Smooth muscle cell (in vitro differentiated cells): Measurements from ENCODE around the gene MEAK7. TPM values are rescaled to one million over a fixed set of nuclear protein-coding genes. Genes with fewer than 3 reads are reported as not detected.

ENCODE experiments used
- DNase-seq: peaks from one replicate; lab custom pipeline; 2025; ENCODE audit not compliant: unreplicated experiment; lab: John Stamatoyannopoulos, UW
- H2AFZ ChIP-seq: fragments of 200-600 bp; sonication (generic); 2 replicates; pipeline ENCODE4 v1.6.0; 2016; ENCODE audit warnings: antibody characterized with exemption, low read depth, mild to moderate bottlenecking
- H3F3A ChIP-seq: fragments of 200-600 bp; sonication (generic); 2 replicates; pipeline ENCODE4 v1.6.0; 2017; ENCODE audit warnings: antibody characterized with exemption, low read depth
- H3K27ac ChIP-seq: fragments of 200-600 bp; sonication (generic); 2 replicates; pipeline ENCODE4 v1.5.1; 2016; ENCODE audit warnings: low read depth, mild to moderate bottlenecking
- H3K27me3 ChIP-seq: fragments of 200-600 bp; sonication (generic); 2 replicates; pipeline ENCODE4 v1.6.1; 2016; ENCODE audit warnings: low read depth, mild to moderate bottlenecking
- H3K36me3 ChIP-seq: fragments of 200-600 bp; sonication (generic); 2 replicates; pipeline ENCODE4 v1.5.1; 2016; ENCODE audit warnings: low read depth
- H3K4me1 ChIP-seq: fragments of 200-600 bp; sonication (generic); 2 replicates; pipeline ENCODE4 v1.5.1; 2016; ENCODE audit warnings: low read depth
- H3K4me2 ChIP-seq: fragments of 200-600 bp; sonication (generic); 2 replicates; pipeline ENCODE4 v1.6.0; 2016; ENCODE audit warnings: mild to moderate bottlenecking
- H3K4me3 ChIP-seq: fragments of 200-600 bp; sonication (generic); 2 replicates; pipeline ENCODE4 v1.5.1; 2016; ENCODE audit warnings: mild to moderate bottlenecking
- H3K79me2 ChIP-seq: fragments of 200-600 bp; sonication (generic); 2 replicates; pipeline ENCODE4 v1.6.0; 2016; ENCODE audit warnings: low read depth, mild to moderate bottlenecking
- H3K9ac ChIP-seq: fragments of 200-600 bp; sonication (generic); 2 replicates; pipeline ENCODE4 v1.6.0; 2016; ENCODE audit warnings: low read depth
- H3K9me3 ChIP-seq: fragments of 200-600 bp; sonication (generic); replicated peaks from 2 replicates; pipeline ENCODE4 v1.5.1; 2016; ENCODE audit warnings: low read depth
- H4K20me1 ChIP-seq: fragments of 200-600 bp; sonication (generic); 2 replicates; pipeline ENCODE4 v1.6.0; 2016; ENCODE audit warnings: low read depth
- WGBS: methylation state at CpG from one replicate; pipeline ENCODE4 v1.1.7; 2016; ENCODE audit warnings: low lambda C conversion rate; 5-methylcytosine and 5-hydroxymethylcytosine counted together
- polyA plus RNA-seq: library from polyadenylated mRNA; unstranded; fragments of >200 nt; fragmentation: Nextera tagmentation; extraction: Ambion mirVana; gene quantifications from 2 replicates; pipeline ENCODE4 v1.2.1, GENCODE V29; 2016
- total RNA-seq: library from RNA; depleted of rRNA; stranded (reverse); fragments of >200 nt; gene quantifications from 2 replicates; pipeline ENCODE4 v1.2.3, GENCODE V29; 2014
- TF ChIP-seq, protein P1 (sequence below): fragments of 200-600 bp; sonication (generic); IDR thresholded peaks from 2 replicates; pipeline ENCODE4 v1.5.1; 2017; ENCODE audit warnings: borderline replicate concordance, mild to moderate bottlenecking, antibody characterized with exemption; ENCODE audit not compliant: insufficient read depth, poor library complexity, severe bottlenecking

MEAK7 gene
- total and polyA plus RNA-seq, 2 experiments from 2014 or later: 26.4 to 32.1 TPM

DNA sequence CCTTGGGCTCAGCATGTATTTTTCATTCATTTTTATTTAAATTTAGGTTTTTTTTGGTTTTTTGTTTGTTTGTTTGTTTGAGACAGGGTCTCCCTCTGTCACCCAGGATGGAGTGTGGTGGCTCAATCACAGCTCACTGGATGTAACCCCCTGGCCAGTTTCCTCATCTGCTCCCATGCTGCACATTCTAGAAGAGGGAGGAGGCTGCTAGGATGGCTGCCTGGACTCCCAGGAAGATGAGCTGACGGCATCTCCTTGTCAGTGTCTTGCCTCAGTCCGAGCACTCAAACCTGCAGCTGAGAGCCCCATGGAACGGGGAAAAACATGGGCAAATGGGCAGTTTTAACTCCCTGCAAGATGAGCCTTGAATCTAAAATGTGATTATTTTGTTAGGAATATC, 7.5 kb downstream of the MEAK7 start:
- peaks cover 22% of the 10 kb centered on the region for H4K20me1 ChIP-seq
- WGBS: 98% methylated on average over 3 of the region's 3 CpGs
- TF ChIP-seq, protein P1, sequence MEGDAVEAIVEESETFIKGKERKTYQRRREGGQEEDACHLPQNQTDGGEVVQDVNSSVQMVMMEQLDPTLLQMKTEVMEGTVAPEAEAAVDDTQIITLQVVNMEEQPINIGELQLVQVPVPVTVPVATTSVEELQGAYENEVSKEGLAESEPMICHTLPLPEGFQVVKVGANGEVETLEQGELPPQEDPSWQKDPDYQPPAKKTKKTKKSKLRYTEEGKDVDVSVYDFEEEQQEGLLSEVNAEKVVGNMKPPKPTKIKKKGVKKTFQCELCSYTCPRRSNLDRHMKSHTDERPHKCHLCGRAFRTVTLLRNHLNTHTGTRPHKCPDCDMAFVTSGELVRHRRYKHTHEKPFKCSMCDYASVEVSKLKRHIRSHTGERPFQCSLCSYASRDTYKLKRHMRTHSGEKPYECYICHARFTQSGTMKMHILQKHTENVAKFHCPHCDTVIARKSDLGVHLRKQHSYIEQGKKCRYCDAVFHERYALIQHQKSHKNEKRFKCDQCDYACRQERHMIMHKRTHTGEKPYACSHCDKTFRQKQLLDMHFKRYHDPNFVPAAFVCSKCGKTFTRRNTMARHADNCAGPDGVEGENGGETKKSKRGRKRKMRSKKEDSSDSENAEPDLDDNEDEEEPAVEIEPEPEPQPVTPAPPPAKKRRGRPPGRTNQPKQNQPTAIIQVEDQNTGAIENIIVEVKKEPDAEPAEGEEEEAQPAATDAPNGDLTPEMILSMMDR: no peak
- no peak overlapping the region for H2AFZ ChIP-seq
- H3K4me3 ChIP-seq: no peak overlapping the region
- no peaks in the 10 kb centered on the region for H3K4me1 ChIP-seq
- no peaks in the 10 kb centered on the region for H3F3A ChIP-seq
- peaks cover 6% of the 10 kb centered on the region for H3K79me2 ChIP-seq
- no peaks in the 10 kb centered on the region for H3K27me3 ChIP-seq
- DNase-seq: no peak
- peaks cover 37% of the 10 kb centered on the region for H3K36me3 ChIP-seq
- H3K4me2 ChIP-seq: no peak overlapping the region
- H3K9me3 ChIP-seq: no peaks in the 10 kb centered on the region
- H3K27ac ChIP-seq: no peak overlapping the region
- no peak overlapping the region for H3K9ac ChIP-seq

DNA sequence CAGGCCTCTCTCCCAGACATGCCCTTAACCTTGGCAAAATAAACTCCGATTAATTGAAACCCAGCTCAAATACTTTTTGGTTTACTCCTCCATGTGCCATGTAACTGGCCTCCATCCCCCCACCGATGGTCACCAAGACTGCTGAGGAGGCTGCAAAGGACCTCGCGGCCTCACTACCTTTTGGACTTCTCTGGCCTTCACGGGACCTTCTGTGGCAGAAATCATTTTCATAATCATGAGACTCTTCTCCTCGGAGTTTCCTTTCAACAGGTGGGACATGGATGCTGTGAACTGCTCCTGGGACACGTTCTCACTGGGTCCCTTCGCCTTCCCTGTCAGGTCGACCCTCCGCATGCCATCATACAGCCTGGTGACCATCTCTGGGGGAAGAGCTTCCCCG, 9.0 kb downstream of the MEAK7 start:
- no peak overlapping the region for H3K4me3 ChIP-seq
- no peak overlapping the region for H3K9ac ChIP-seq
- peaks cover 20% of the 10 kb centered on the region for H4K20me1 ChIP-seq
- peaks cover 40% of the 10 kb centered on the region for H3K36me3 ChIP-seq
- DNase-seq: no peak
- no peaks in the 10 kb centered on the region for H3K4me1 ChIP-seq
- no peaks in the 10 kb centered on the region for H3F3A ChIP-seq
- no peaks in the 10 kb centered on the region for H3K27me3 ChIP-seq
- H3K27ac ChIP-seq: no peak overlapping the region
- no peak overlapping the region for H3K4me2 ChIP-seq
- H2AFZ ChIP-seq: no peak overlapping the region
- TF ChIP-seq, protein P1: no peak
- H3K79me2 ChIP-seq: peaks cover 6% of the 10 kb centered on the region
- 97% methylated on average over 11 of the region's 11 CpGs for WGBS
- no peaks in the 10 kb centered on the region for H3K9me3 ChIP-seq

DNA sequence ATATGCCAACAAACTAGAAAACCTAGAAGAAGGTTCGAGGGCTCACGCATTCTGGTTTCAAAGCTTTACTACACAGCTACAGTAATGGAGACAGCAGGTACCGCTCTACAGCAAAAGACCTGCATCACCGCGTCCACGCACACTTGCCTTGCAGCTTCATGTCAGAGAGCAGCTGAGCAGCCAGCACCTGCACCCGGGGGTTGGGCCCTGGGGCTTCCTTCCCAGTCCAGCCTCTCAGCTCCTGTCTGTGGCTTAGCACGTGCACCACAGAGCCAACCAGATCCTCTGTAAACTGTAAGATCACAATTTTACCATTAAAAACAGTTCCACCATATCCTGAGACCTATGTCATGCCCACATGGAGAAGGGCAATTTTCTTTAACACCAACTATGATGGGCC, 15.3 kb downstream of the MEAK7 start:
- H3K27me3 ChIP-seq: no peaks in the 10 kb centered on the region
- no peaks in the 10 kb centered on the region for H3K79me2 ChIP-seq
- H3F3A ChIP-seq: no peaks in the 10 kb centered on the region
- DNase-seq: no peak
- no peaks in the 10 kb centered on the region for H3K9me3 ChIP-seq
- 85% methylated on average over 8 of the region's 8 CpGs for WGBS
- H3K4me2 ChIP-seq: no peak overlapping the region
- TF ChIP-seq, protein P1: no peak
- H3K9ac ChIP-seq: no peak overlapping the region
- H3K4me3 ChIP-seq: no peak overlapping the region
- peaks cover 31% of the 10 kb centered on the region for H3K36me3 ChIP-seq
- H2AFZ ChIP-seq: no peak overlapping the region
- no peaks in the 10 kb centered on the region for H3K4me1 ChIP-seq
- no peak overlapping the region for H3K27ac ChIP-seq
- peaks cover 4% of the 10 kb centered on the region for H4K20me1 ChIP-seq

DNA sequence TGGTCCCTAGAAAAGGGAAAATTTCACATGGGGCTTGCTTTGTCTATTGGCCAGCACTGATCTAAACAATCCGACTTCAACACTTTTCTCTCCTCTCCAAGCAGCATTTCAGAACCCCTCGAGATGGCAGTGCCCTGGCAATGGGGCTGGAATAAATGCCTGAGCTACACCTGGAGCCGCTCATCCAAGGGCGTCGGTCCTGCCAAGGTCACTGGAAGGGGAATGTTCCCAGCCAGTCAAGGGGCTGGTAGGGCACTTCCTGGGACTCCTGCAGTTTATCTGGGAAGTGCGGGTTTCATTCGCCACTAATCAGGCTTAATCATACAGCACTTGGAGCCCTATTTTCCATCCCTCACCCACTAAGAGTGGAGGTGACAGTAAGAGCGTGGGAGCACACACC, 17.1 kb downstream of the MEAK7 start:
- Histone ChIP-seq H3K27ac (no peak overlapping the region), H3K9ac (no peak overlapping the region), H3K27me3 (no peaks in the 10 kb centered on the region), H3K36me3 (peaks cover 18% of the 10 kb centered on the region), H3K79me2 (no peaks in the 10 kb centered on the region), H4K20me1 (peaks cover 4% of the 10 kb centered on the region), H3K4me1 (no peaks in the 10 kb centered on the region), H2AFZ (no peak overlapping the region), H3K4me2 (no peak overlapping the region), H3K9me3 (no peaks in the 10 kb centered on the region), H3F3A (no peaks in the 10 kb centered on the region), H3K4me3 (no peak overlapping the region)
- TF ChIP-seq, protein P1: no peak
- WGBS: 96% methylated on average over 8 of the region's 8 CpGs
- DNase-seq: no peak
